ENCODE data around the gene RNASE11.

DNA sequence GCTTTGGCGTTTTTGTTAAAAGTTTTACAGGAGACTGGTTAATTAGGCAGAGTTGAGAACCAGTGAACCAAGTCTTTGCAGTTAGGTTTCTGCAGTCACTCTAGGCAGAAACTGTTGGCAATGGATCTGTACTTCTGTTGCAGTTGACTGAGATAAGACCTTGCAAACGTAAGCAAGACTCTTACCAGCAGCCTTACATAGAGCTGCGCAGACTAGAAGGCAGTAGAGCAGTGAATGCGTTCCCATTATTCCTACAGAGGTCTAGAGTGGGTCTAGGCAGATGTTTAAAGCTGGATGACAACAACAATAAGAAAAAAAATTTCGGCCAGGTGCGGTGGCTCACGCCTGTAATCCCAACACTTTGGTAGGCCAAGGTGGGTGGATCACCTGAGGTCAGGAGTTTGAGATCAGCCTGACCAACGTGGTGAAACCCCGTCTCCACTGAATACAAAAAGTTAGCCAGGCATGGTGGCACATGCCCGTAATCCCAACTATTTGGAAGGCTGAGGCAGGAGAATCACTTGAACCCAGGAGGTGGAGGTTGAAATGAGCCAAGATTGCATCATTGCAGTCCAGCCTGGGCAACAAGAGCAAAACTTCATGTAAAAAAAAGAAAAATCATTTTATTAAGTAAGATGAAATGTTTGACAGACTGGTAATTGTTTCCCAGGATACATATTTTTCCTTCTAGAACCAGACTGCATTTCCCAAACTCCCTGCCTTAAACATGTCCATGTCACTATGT, 39.2 kb downstream of the RNASE11 start:
- TF ChIP-seq EZH2phosphoT487 (IDR thresholded peaks at IDR 0.05; ENCODE audit: borderline replicate concordance, low read length): no peak
- TF ChIP-seq CTCF (IDR thresholded peaks at IDR 0.05; ENCODE audit: low read depth, low read length, poor library complexity, severe bottlenecking): no peak
